NCI-H2107 (cell line): ENCODE data around the gene VANGL1.

Source experiments
- DNase-seq: peaks from one replicate; lab custom pipeline; 2025; lab: John Stamatoyannopoulos, UW

The VANGL1 gene

GRCh38 chr1:115669002-115669673 lies 27.4 kb downstream of the VANGL1 start:
- no peak for DNase-seq

- DNase-seq: no peak
Measured at GRCh38 chr1:115669886-115670285, 28.1 kb downstream of the VANGL1 start.

- peak; percentile 84 for DNase-seq
Measured at GRCh38 chr1:115670476-115671175, 28.9 kb downstream of the VANGL1 start.

GRCh38 chr1:115671176-115671934 lies 29.6 kb downstream of the VANGL1 start:
- DNase-seq: no peak

- no peak for DNase-seq
Measured at GRCh38 chr1:115672224-115673009, 30.6 kb downstream of the VANGL1 start.

- DNase-seq: no peak
Measured at GRCh38 chr1:115676498-115677181, 34.9 kb downstream of the VANGL1 start.

GRCh38 chr1:115677182-115677555 lies 35.4 kb downstream of the VANGL1 start:
- DNase-seq: no peak

GRCh38 chr1:115677565-115677964 lies 35.8 kb downstream of the VANGL1 start:
- DNase-seq: no peak

GRCh38 chr1:115678141-115678540 lies 36.4 kb downstream of the VANGL1 start:
- no peak for DNase-seq

GRCh38 chr1:115679141-115679611 lies 37.4 kb downstream of the VANGL1 start:
- no peak for DNase-seq

GRCh38 chr1:115680730-115681111 lies 39.0 kb downstream of the VANGL1 start:
- no peak for DNase-seq

GRCh38 chr1:115682792-115683191 lies 41.0 kb downstream of the VANGL1 start:
- no peak for DNase-seq

- DNase-seq: no peak
Measured at GRCh38 chr1:115685029-115685705, 43.4 kb downstream of the VANGL1 start.

- DNase-seq: no peak
Measured at GRCh38 chr1:115687744-115688143, 46.0 kb downstream of the VANGL1 start.

GRCh38 chr1:115690972-115691371 lies 49.2 kb downstream of the VANGL1 start:
- DNase-seq: no peak

- DNase-seq: no peak
Measured at GRCh38 chr1:115692224-115692623, 50.5 kb downstream of the VANGL1 start.

- no peak for DNase-seq
Measured at GRCh38 chr1:115694805-115695204, 53.0 kb downstream of the VANGL1 start.

- DNase-seq: no peak
Measured at GRCh38 chr1:115697619-115698018, 55.8 kb downstream of the VANGL1 start.

GRCh38 chr1:115701090-115701489 lies 59.3 kb downstream of the VANGL1 start:
- no peak for DNase-seq

- no peak for DNase-seq
Measured at GRCh38 chr1:115702959-115703358, 61.2 kb downstream of the VANGL1 start.
